CD4-positive, alpha-beta T cell treated with Interleukin-4 for 1 hour (primary cell): ENCODE data around the gene TNFRSF12A.

ENCODE experiments used
- DNase-seq, 2 donors: peaks; one replicate each; pipeline ENCODE4 v3.0.0-alpha.2; 2020 to 2022

TNFRSF12A gene

GRCh38 chr16:3027489-3027795 is 7.3 kb downstream of the TNFRSF12A start:
- DNase-seq, result no peak

GRCh38 chr16:3027983-3028715 is 8.0 kb downstream of the TNFRSF12A start:
- DNase-seq, result peak; percentile 86 to 89

DNA sequence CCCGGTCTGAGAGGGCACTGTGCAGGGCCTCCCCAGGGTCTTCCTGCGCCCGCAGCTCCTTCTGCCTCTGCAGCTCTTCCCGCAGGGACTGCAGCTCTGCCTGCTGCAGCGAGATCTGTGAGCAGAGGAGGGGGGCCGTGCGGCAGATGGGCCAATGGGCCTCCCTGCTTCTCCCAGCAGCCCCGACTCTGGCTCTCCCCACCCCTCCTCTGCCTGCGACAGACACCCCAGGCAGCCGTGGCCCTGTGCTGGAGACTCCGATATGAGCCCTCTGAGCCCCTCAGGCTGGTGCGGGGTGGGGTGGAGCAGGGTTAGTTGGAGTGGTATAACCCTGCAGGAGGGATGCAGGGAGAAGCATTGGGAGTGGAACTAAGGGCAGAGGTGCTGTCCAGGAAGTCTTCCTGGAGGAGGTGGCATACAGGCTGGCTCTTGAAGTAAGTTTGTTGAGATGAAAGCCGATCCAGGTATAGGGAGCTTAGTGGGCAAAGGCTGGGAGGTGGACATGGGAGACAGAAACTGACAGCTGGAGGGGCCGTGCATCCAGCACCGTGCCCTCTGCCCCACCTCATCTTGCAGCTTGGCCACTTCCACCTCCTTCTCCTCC is 8.7 kb downstream of the TNFRSF12A start:
- no peak for DNase-seq

DNA sequence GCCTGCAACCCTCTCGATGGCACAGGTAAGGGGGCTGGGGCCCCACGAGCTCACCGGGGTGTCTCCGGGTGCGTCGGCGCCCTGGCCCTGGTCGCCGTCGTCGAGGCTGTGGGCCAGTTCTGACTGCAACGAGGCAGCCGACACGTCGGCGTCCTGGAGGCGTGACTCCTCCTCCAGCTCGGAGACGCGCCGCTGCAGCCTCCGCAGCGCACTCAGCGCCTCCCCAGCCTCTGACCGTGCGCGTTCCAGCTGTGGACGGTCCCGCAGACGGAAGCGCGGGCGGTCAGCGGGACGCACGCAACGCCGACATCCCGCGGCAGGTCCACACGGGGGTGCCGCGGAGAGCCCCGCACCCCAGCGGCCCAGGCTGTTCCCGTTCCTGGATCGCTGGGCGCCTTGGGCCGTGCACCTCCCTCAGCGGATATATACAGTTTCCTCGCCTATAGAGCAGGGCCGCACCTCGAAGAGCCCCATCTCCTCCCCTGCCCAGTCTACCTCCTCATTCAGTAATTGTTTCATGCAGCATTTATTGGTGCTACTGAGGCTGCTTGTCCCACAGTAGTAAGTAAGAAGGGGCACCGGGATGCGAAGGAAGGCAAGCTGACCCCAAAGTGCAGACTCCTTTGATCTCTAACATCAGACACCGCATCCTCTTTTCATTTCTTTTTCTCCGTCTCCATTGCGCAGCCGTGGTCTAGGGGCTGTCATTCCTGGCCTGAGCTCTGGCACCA is 9.5 kb downstream of the TNFRSF12A start:
- DNase-seq, result peak in 1 of 2 donors; percentile 41

DNA sequence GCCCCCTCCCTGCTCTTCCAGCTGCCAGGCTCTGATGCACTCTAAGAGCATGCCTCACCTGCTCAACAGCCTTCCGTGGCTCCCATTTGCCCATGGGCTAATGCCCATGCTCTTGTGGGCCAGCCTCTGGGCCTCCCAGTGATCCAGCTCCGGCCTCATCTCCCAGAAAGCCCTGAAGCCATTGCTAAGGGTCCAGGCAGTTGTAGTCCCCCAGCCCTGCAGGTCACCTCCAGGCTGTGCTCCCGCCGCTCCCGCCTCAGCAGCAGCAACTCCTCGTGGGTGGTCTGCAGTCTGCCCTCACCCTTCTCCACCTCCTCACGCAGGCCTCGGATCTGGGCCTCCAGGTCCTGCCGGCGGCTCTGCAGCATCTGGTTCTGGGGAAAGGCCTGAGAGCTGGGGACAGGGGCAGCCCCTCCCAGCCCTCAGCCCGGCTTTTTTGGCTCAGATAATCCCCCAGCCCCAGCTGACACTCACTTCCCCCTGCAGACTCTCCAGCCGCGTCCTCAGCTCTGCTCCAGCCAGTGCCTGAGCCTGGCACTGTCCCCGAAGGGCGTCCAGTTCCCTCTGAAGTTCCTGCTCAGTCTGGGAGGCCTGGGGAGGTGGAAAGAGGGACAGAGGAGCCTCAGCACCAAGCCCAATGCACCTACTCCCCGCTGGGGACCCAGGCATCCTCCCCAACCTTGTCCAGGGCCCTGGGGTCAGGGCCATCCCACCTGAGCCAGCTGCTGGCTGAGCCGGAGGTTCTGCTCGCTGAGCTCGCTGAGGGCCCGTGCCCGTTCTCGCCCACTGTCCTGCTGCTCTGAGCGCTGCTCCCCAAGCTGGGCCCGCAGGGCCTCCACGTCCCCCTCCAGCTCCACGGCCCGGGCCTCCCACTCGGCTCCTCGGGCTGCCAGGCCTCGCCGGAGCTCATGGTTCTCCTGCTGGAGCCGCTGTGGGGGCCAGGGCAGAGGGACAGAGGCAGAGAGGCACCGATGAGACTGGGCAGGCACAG is 10.3 kb downstream of the TNFRSF12A start:
- no peak for DNase-seq

GRCh38 chr16:3032624-3033023 is 12.5 kb downstream of the TNFRSF12A start:
- no peak for DNase-seq

GRCh38 chr16:3035289-3035971 is 15.3 kb downstream of the TNFRSF12A start:
- DNase-seq, result no peak

DNA sequence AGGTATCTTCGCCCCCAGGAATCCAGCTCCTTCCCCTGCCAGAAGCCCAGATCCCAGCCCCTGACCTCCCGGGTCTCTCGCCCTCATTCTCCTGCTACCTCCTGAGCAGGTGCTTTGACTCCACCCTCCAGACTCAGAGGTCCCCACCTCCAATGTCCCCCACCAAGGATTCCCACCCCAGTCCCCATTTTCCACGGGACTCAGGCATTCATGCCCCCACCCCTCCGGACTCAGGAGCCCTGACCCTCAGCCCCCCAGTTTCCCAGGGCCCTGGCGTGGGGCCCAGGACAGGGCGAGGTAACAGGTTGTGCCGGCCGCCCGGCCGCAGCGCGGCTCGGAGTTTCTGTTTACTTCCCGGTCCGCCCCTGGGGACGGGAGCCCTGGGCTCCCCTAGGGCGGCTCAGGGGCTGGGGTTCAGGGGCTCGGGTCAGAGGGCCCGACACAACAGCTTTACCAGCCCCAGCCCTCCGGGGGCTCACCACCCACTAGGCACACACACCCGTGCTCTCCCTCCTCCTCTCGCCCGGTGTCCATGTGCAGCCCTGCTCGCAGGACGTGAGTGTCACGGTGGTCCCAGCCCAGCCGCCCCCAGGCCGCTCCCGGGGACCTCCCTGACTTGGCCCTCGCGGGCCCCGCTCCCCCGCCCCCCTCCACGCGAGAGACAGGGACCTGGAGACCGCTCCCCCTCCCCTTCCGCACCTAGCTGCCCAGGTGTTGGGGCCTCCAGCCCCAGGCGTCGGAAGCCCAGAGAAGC is 16.0 kb downstream of the TNFRSF12A start:
- DNase-seq, result no peak

- DNase-seq, result no peak
Observed at GRCh38 chr16:3036726-3037315, 16.7 kb downstream of the TNFRSF12A start, which contains the start of gene BICDL2. BICDL2 (minus strand) TSS chr16:3036944; CDS start chr16:3035496, 1,448 bp downstream.

DNA sequence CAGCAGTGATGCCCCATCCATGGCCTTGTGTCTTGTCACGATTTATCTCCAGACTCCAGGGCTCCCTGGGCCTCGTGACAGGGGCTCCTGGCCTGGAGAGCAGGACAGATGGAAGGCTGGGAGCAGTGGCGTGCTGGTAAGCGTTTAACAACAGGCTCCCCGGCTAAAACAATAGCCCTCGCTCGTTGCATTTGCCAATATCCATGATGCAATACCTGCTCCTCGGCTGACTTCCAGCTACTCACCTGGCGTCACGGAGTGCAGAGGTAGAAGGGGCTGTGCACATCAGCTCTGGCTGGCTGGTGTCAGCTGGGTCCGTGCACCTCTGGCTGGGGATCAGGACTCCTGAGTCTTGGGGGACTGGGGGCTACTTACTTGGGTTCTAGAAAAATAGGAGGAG is 18.1 kb downstream of the TNFRSF12A start:
- no peak for DNase-seq

DNA sequence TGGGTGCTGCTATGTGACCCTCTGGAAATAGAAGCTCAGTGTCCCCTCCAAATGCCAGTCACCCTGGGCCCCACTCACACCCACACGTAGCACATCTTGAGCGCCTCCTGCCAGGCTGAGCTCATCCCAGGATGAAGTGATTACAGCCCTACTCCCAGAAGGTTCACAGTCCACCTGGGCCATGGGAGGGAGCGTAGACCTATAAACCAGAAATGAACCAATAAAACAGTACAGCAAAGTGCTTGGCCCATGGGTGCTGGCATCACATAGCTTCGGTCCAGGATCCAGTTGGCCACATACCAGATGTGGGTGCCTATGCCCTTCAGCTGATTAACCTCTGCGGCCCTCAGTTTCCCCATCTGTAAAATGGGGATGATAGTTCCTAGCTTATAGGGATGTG is 18.7 kb downstream of the TNFRSF12A start:
- DNase-seq, result no peak

DNA sequence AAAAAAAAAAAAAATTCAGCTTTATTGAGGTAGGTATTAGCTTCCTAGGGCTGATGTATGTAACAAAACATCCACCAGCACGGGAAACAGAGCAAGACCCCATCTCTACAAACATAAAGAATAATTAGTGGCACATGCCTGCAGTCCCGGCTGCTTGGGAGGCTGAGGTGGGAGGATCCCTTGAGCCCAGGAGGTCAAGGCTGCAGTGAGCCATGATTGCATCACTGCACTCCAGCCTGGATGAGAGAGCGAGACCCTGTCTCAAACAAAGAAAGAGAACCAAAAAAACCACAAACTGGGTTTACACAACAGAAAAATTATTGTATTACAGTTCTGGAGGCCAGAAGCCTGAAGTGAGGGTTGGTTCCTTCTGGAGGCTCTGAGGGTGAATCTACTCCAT is 22.2 kb downstream of the TNFRSF12A start:
- no peak for DNase-seq

GRCh38 chr16:3044708-3045107 is 24.5 kb downstream of the TNFRSF12A start:
- no peak for DNase-seq

DNA sequence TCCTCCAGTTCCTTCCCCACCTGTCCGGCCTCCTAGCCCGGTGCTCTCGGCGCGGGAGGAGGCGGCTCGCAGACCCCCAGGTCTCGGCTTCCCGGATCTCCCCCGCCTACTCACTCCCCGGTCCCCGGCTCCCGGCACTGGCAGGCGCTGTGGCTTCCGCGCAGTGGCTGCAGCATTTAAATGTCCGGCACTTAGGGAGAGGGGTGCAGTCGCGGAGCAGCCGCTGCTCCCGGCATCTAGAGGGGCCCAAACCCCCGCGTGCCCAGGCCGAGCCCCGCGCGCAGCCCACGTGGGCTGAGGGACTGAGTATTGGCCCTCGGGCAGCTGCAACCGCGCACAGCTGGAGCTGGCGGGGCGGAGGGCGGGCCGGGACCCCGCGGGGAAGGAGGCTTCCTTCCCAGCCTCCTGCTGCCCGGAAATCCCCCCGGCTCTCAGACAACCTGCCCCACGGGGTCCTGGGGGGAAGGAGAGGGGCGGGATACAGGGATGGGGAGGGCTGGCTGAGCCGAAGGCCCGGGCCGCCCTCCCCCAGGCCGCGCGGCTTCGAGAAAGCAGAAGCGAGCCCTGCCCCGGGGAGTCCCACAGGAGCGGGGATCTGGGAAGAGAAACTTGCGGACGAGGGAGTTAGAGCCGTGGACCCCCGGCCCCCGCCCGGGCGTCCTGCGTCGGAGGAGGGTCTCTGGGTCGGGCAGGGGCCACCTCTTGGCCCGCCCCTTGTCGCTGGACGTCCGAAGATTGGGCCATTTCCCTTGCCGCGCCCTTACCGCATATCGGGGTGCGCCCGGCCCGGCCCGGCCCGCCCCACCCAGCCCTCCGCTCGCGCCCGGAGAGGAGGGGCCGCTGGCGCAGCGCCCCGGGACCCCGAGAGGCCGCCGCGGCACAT is 25.8 kb downstream of the TNFRSF12A start, which contains the start of gene MMP25:
MMP25 (plus strand) TSS at position 804 of the 883 bp plus-strand sequence. CDS start 357 bp downstream, outside the sequence.
- DNase-seq, result no peak

DNA sequence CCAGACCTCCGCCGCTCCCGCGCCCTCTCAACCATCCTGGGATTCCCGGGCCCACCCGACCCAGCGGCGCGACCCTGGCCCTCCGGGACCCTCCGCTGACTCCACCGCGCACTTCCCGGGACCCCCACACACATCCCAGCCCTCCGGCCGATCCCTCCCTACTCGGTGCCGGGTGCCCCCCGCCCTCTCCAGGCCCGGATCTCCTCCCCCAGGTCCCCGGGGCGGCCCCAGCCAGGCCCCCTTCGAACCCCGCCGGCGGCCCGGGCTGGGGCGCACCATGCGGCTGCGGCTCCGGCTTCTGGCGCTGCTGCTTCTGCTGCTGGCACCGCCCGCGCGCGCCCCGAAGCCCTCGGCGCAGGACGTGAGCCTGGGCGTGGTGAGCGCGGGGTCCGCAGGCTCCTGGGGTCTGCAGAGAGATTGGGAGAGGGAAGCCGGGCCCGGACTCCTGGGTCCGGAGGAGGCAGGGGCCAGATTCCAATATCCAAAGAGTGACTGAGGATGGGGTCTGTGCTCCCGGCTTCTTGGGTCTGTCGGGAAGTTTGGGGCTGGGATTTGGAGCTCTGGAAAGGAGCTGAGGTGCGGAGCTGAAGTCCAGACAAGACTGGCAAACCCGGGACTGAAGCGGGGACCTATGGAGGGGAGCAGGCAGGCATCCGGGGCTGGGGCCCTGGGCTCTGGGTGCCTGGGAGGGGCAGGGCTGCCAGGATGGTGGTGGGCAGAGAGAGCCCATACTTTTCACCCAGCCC is 26.6 kb downstream of the TNFRSF12A start:
- DNase-seq, result no peak

GRCh38 chr16:3047387-3047720 is 27.2 kb downstream of the TNFRSF12A start:
- no peak for DNase-seq

GRCh38 chr16:3049921-3050481 is 29.8 kb downstream of the TNFRSF12A start:
- no peak for DNase-seq

DNA sequence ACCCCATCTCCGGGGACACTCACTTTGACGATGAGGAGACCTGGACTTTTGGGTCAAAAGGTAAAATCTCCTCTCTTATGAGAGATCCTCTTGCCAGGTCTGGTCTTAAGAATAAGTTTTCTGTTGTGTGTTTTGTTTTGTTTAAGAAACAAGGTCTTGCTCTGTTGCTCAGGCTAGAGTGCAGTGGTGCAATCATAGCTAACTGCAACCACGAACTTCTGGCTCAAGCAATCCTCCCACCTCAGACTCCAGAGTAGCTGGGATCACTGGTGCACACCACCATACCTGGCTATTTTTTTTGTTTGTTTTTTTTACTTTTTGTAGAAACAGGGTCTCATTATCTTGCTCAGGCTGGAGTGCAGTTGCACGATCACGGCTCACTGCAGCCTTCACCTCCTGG is 30.3 kb downstream of the TNFRSF12A start:
- no peak for DNase-seq

DNA sequence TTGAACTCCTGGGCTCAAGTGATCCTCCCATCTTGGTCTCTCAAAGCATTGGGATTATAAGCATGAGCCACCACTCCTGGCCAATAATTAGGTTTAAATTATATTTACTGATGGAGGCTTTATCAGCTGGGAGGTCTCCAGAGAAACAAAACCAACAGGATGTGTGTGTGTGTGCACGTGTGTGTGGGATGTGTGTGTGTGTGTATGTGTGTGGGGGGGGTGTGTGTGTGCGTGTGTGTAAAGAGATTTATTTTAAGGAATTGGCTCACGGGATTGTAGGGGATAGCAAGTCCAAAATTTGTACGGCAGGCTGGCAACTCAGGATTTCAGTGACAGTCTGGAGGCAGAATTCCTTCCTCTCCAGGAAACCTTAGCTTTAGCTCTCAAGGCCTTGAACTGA is 30.8 kb downstream of the TNFRSF12A start:
- no peak for DNase-seq
